Thyroid gland (tissue), 4 donors: ENCODE measurements around the gene XG. TPM values are rescaled to one million over a fixed set of nuclear protein-coding genes. Genes with fewer than 3 reads are reported as not detected.

Experiments
- DNase-seq, 2 donors: peaks; one replicate each; pipeline ENCODE4 v3.0.0-alpha.2; 2019
- H3K27ac ChIP-seq, 3 donors: fragments of 200-600 bp; sonication (generic); 1 replicate in 2 of 3; 2 replicates in 1 of 3; pipeline ENCODE4 v1.5.1; 2016 to 2019; ENCODE audit warnings: mild to moderate bottlenecking in 1 of 3, moderate library complexity in 1 of 3
- H3K27me3 ChIP-seq: fragments of 200-600 bp; sonication (generic); one replicate; pipeline ENCODE4 v1.5.1; 2019
- H3K36me3 ChIP-seq, 2 donors: fragments of 200-600 bp; sonication (generic); one replicate each; pipeline ENCODE4 v1.5.1; 2016 to 2019
- H3K4me1 ChIP-seq, 2 donors: fragments of 200-600 bp; sonication (generic); one replicate each; pipeline ENCODE4 v1.5.1; 2017 to 2019
- H3K4me3 ChIP-seq, 3 donors: fragments of 200-600 bp; sonication (generic); replicated peaks in 1 of 3; 1 replicate in 2 of 3; 2 replicates in 1 of 3; pipeline ENCODE4 v1.5.1; 2016; ENCODE audit warnings: mild to moderate bottlenecking in 1 of 3
- H3K9me3 ChIP-seq: fragments of 200-600 bp; sonication (generic); one replicate; pipeline ENCODE4 v1.5.1; 2017
- POLR2A ChIP-seq, 2 donors: fragments of 450-650 bp; IDR thresholded peaks; one replicate each; pipeline ENCODE4 v1.6.1; 2017; ENCODE audit warnings: antibody characterized with exemption in 2 of 2, mild to moderate bottlenecking in 2 of 2, moderate library complexity in 1 of 2
- whole genome bisulfite sequencing, 2 donors: methylation state at CpG; one replicate each; pipeline ENCODE4 v1.1.5; 2017; 5-methylcytosine and 5-hydroxymethylcytosine counted together
- intact Hi-C: fragments of 100-400 bp; cut with DNase I; formaldehyde crosslinking; loops from one replicate; pipeline ENCODE4 v1.15.1; 2023
- total RNA-seq, 4 donors: library from RNA; depleted of rRNA; stranded (reverse); fragments of >200 nt; gene quantifications; one replicate each; pipeline ENCODE4 v1.2.3, GENCODE V29; 2016
- TF ChIP-seq, protein P1 (sequence below), 6 experiments: fragments of 200-600 bp in 3 of 6; fragments of 450-650 bp in 3 of 6; sonication (generic) in 3 of 6; IDR thresholded peaks; one replicate each; pipeline ENCODE4 v1.5.1; 2016 to 2019; ENCODE audit warnings: antibody characterized with exemption in 6 of 6, mild to moderate bottlenecking in 2 of 6, inconsistent platforms in 1 of 6, moderate library complexity in 1 of 6

XG gene
- total RNA-seq, 4 donors from 2014 or later: 0.68 to 4.7 (median 2.4) TPM

DNA sequence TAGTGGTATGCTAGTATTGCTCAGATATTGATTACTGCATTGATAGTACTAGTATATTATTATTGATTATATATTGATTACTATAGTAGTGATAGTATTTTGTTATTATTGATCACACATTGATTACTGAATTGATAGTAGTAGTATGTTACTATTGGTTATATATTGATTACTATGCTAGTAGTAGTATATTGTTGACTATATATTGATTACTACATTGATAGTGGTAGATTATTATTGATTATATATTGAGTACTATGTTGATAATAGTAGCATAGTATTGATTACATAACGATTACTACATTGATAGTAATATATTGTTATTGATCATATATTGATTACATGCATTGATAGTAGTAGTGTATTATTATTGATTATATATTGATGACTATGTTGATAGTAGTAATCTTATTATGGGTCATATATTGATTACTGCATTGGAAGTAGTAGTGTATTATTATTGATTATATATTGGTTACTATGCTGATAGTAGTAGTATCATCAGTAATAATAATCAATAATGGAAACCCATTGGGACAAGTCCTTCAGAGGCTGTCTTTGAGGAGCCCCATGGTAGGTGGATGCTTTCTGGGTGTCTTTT, 107.5 kb downstream of the XG start:
- 85 to 100% methylated on average over 1 of the region's 1 CpG for WGBS, 2 donors
- Histone ChIP-seq H3K4me3 (no peak overlapping the region), H3K9me3 (no peaks in the 10 kb centered on the region), H3K27ac (no peak overlapping the region), H3K27me3 (no peaks in the 10 kb centered on the region), H3K36me3 (no peaks in the 10 kb centered on the region), H3K4me1 (no peaks in the 10 kb centered on the region)
- intact Hi-C loops: no loop called here
- no peak for DNase-seq
- TF ChIP-seq POLR2A (IDR thresholded peaks at IDR 0.05): no peak
- TF ChIP-seq, protein P1, sequence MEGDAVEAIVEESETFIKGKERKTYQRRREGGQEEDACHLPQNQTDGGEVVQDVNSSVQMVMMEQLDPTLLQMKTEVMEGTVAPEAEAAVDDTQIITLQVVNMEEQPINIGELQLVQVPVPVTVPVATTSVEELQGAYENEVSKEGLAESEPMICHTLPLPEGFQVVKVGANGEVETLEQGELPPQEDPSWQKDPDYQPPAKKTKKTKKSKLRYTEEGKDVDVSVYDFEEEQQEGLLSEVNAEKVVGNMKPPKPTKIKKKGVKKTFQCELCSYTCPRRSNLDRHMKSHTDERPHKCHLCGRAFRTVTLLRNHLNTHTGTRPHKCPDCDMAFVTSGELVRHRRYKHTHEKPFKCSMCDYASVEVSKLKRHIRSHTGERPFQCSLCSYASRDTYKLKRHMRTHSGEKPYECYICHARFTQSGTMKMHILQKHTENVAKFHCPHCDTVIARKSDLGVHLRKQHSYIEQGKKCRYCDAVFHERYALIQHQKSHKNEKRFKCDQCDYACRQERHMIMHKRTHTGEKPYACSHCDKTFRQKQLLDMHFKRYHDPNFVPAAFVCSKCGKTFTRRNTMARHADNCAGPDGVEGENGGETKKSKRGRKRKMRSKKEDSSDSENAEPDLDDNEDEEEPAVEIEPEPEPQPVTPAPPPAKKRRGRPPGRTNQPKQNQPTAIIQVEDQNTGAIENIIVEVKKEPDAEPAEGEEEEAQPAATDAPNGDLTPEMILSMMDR (IDR thresholded peaks at IDR 0.05): no peak

- no peaks in the 10 kb centered on the region for H3K27me3 ChIP-seq
- H3K36me3 ChIP-seq: no peaks in the 10 kb centered on the region
- no peak for DNase-seq
- no peak overlapping the region for H3K27ac ChIP-seq
- H3K4me3 ChIP-seq: no peak overlapping the region
- H3K9me3 ChIP-seq: no peaks in the 10 kb centered on the region
- TF ChIP-seq, protein P1 (IDR thresholded peaks at IDR 0.05): no peak
- TF ChIP-seq POLR2A (IDR thresholded peaks at IDR 0.05): no peak
- H3K4me1 ChIP-seq: no peaks in the 10 kb centered on the region
- intact Hi-C loops: no loop called here
- 68 to 82% methylated on average over 7 to 8 of the region's 9 CpGs for WGBS, 2 donors
These were observed 110.6 kb downstream of the XG start for GRCh38 chrX:2862404-2862803.

DNA sequence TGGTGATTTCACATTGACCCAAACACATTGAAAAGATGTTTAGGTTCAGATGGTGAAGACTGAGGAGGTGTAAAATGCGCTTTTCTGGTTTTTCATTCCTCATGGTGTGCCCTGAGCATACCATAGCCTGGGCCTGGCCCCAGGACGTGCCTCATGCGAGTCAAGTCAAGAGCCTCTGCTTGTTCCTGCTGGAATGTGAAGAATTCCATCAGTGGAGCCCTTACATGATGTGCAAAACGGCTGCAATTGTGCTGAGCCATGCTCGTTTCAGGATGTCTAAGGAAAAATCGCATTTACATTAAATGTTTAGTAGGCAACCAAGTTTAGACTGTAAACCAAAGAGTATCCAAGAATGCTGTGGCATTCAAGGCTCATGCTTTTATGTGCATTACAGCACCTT, 111.8 kb downstream of the XG start:
- Histone ChIP-seq H3K4me3 (no peak overlapping the region), H3K36me3 (no peaks in the 10 kb centered on the region), H3K27me3 (no peaks in the 10 kb centered on the region), H3K4me1 (no peaks in the 10 kb centered on the region), H3K27ac (no peak overlapping the region), H3K9me3 (no peaks in the 10 kb centered on the region)
- DNase-seq: peak in 1 of 2 donors; percentile 13
- intact Hi-C loops: no loop called here
- TF ChIP-seq POLR2A (IDR thresholded peaks at IDR 0.05): no peak
- 37 to 57% methylated on average over 6 of the region's 6 CpGs for WGBS, 2 donors

Other genes with a start within 250 kb of the XG start
- gene CD99, start 60.7 kb upstream of the XG start, total RNA-seq: 100 to 1,000 TPM; 167 to 213 (median 179) TPM
- gene GYG2, start 76.9 kb downstream of the XG start, total RNA-seq: 1 to 10 TPM in 2 of 4 donors, under 1 TPM in 2; 0.89 to 6.6 (median 2.1) TPM
- 10 to 100 TPM; 39.1 to 66.3 (median 53.0) TPM for gene ARSD, start 177.3 kb downstream of the XG start, total RNA-seq